Stomach (tissue), 4 donors: ENCODE results near the gene CSAG1.
"Not testable (repeated sequence)": the region's sequence is repeated elsewhere in the genome, so short reads cannot be mapped to it uniquely, and the experiment has no call there.

ENCODE experiments used
- CTCF ChIP-seq, 7 experiments: fragments of 450-650 bp in 4 of 7; fragments of 200-600 bp in 3 of 7; sonication (generic) in 3 of 7; IDR thresholded peaks; one replicate each; pipeline ENCODE4 v1.5.1; 2016 to 2019; ENCODE audit warnings: antibody characterized with exemption in 7 of 7, control low read depth in 2 of 7, mild to moderate bottlenecking in 1 of 7
- EP300 ChIP-seq: sonication (generic); formaldehyde crosslinking; IDR thresholded peaks from one replicate; pipeline ENCODE4 v1.6.1; 2017; ENCODE audit warnings: antibody characterized with exemption
- POLR2A ChIP-seq, 4 donors: fragments of 450-650 bp; IDR thresholded peaks; one replicate each; pipeline ENCODE4 v1.6.1; 2016; ENCODE audit warnings: antibody characterized with exemption in 4 of 4, control low read depth in 2 of 4, mild to moderate bottlenecking in 1 of 4, moderate library complexity in 1 of 4

GRCh38 chrX:152713195-152713594 is 20.3 kb downstream of the CSAG1 start:
- not testable (repeated sequence) for TF ChIP-seq CTCF (IDR thresholded peaks at IDR 0.05); POLR2A (IDR thresholded peaks at IDR 0.05); EP300
